GM19463 (cell line): ENCODE measurements around the gene ANKRD60.

ENCODE experiments used
- ATAC-seq: cut with Tn5 transposase; IDR thresholded peaks from one replicate; pipeline ENCODE4 v1.9.1; 2021; ENCODE audit warnings: mild to moderate bottlenecking, moderate library complexity; ENCODE audit not compliant: unreplicated experiment

The ANKRD60 gene

DNA sequence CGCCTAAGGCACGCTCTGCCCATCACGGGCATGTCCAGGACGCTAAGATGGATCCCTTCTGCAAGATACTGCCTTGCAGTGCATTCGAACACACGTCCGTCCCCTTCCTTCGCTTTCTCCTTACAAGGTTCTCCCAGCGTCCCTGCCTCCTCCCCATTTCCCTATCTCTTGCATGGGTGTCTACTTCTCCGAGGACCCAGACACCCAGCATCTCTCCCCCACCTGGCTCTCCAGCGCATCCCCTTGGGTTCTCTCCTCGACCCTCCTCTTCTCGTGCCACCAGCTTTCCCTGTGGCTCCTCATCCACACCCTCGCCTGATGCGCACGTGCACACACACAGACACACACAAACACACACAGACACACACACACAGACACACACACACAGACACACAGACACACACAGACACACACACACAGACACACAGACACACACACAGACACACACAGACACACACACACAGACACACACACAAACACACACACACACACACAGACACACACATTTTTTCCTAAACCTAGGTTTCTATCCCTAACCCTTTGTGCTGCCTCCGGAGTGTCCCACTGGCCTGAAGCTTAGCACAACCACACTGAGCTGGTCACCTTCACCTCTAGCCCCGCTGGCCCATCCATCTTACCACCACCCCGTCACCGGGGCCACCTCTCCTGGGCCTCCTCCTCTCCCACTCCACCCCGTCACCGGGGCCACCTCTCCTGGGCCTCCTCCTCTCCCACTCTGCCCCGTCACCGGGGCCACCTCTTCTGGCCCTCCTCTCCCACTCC is 31.9 kb downstream of the ANKRD60 start:
- no peak for ATAC-seq

DNA sequence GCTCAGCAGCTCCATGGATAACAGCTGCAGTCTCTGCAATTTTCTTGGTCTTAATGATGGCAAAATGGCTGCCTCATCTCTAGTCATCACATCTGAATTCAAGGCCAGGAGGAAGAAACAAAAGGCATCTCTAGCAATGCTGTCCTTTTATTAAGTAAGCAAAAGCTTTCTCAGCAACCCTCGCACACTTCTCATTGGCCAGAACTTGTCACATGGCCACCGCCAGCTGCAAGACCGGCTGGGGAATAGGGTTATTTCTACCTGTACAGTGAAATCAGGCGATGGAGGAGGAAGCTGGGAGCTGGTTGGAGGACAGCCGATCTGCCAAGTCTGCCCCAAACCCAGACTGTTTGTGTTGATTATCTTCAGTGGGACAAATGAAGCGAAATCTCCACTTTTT is 33.4 kb downstream of the ANKRD60 start:
- no peak for ATAC-seq

DNA sequence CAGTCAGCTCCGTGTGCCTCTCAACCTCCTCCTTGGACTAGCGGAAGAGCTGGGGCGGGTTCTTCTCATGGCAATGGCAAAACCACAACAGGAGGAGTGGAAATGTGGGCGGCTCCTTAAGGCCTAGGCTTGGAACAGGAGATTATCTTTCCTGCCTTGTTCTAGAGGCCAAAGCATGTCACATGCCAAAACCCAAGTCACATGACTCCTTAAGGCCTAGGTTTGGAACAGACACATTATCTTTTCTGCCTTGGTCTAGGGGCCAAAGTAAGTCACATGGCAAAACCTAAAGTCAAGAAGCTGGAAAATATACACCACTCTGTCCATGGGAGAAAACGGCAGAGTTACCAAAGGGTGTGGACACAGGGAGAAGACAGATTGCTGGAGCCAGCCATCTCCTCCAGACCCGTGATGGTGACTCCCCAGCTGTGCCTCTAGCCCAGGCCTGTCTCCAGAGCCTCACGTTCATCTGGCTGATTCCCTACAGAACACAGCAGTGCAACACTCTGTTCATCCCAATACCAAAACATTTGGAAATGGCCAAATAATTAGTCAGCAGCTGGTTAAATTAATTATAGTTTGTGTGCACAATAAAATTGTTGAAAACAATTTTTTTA is 34.2 kb downstream of the ANKRD60 start:
- no peak for ATAC-seq

DNA sequence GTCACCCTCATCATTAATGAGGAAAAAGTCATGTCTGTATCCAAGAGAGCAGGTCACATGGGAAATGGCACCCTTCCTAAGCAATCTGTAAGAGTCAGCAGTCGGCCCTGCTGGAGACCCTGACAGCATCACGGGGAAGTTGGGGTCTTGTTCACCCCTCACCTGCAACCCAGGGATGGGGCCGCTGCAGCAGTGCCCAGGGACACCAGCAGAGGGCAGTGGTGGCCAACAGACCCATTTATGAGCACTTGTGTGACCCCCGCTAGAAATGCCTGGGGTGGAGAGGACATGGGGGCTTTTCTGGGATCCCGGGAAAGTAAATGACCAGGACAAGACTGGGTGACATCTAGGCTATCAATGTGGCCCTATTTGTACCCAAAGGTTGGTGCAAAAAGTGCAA is 35.9 kb downstream of the ANKRD60 start:
- ATAC-seq: no peak

DNA sequence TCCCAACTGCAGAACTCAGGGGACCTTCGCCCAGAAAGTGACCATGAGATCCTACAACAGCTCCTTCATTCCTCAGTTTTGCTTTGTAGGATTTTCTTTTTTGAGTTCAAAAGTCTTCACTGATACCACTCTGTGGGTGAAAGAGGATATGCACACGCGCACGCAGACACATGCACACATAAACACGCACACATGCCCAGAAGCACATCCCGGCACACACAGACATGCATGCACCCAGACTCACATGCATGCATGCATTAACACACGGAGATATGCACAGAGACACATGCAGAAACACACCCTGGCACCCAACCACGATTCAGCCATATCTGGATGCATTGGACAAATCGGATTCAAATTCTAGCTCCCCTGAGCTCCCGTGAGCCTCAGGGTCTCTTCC is 36.4 kb downstream of the ANKRD60 start:
- no peak for ATAC-seq

DNA sequence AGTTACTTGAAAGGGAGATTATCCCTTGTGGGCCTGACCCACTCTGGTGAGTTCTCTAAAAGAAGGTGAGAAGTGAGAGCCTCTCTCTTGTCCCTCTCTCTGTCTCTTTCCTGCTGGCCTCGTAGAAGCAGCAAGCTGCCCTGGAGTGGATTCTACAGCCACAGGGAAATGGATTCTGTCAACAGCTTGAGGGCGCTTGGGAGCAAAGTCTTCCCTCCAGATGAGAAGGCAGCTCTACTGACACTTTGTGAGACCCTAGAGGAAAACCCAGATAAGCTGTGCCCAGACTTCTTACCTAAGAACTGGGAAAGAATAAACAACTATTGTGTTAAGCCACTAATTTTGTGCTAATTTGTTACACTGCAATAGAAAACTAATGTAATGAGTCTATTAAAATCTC is 39.9 kb downstream of the ANKRD60 start:
- no peak for ATAC-seq

DNA sequence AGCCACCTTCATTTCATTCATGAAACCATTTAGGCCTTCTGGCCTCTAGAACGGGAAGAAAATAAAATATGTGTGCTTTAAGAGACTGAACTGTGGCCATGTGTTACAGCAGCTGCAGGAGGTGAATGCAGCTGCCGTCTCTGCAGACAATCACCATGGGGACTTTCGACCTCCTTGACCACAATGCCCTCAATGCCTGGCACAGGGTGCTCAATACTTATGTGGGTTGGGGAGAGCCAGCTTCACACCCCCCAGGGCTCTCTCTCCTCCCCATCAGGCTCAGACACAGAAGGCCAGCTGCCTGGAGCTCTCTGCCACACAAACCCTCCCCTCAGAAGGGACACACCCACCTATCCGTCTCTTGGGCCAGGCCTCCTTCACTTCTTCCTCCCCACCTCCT is 43.5 kb downstream of the ANKRD60 start:
- no peak for ATAC-seq

DNA sequence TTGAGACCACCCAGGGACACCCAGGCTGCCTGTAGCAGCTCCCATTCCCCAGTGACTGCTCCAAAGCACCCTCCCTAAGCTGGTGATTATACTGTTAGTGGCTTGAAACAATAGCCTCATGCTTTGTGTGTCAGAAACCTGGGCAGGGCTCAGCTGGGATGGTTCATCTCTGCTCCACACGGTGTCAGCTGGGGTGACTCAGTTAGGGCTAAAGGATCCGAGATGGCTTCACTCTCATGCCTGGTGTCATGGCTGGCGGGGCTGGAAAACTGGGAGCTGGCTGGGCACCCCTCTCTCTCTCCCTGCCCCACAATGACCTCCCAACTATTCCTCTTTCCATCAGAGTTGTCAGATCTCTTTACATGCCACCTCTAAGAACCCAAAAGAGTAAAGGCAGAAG is 44.4 kb downstream of the ANKRD60 start:
- ATAC-seq: no peak

DNA sequence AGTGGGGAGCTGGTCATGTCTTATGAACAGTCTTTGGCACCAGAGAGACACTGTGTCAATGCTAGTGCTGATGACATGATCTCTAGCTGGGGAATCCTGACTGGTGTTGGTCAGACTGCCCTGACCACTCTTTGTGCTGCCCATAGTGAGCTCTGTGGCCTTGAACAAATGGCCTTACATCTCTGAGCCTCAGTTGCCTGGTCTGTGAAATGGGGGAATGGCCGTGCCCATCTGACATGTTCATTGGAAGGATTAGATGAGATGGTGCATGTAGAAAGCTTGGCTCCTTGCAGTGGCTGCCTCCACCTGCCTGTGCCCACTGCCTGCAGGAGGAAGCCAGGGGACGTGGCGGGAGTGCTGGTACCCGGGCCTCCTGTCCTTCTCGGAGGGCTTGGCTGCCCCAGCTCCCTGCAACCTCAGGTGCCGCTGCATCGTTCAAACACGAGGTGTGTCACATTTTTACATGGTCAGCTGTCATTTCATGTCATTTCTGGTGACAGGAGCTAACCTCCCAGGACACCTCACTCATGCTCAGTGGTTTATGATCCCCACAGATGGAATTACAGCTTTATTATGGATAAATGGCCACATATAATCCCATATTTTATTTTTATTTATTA is 45.8 kb downstream of the ANKRD60 start:
- ATAC-seq: no peak

DNA sequence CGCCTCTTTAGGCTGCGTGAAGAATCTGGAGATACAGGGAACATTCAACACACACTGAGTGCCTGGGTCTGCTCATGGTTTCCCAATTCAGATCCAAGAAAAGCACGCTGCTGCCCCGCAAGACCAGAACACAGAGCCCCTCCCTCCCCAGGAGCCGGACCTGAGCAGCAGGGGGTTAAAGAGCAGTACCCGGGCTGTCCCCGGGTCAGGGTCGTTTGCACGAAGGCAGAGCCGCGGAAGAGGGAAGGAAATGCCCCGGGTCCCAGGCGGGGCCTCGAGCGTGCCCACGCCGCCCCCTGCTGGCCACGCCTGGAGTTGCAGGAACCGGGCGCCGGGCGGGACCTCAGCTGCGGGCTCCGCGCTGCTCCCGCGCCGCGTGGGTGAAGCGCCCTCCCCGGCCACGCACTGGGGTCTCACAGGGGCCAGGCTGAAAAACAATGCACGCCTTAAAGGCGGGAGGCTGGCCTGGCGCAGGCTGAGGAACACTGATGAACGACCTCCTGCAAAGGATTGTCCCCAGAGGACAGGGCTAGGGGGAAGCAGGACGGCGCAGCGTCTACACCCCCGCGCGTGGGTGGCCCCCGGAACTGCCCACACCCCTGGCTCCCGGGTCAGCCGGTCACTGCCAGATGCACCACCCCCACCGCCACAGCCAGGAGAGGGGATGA is 48.9 kb downstream of the ANKRD60 start:
- ATAC-seq: no peak

DNA sequence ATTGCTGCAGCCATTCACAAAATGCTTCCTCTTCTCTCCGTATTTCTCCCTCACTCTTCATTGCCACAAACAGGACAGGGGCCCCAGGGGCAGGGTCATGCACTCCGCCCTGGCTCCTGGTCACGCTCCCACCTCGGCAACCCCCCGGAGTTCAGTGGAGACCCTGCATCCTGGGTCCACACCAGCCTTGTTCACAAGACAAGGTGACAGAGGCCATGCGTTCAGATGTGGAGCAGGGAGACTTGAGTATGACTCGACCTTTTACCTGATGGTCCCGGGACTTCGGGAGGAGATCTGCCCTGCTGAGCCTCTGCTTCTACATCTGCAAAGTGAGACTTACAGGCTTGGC is 49.4 kb downstream of the ANKRD60 start:
- no peak for ATAC-seq

DNA sequence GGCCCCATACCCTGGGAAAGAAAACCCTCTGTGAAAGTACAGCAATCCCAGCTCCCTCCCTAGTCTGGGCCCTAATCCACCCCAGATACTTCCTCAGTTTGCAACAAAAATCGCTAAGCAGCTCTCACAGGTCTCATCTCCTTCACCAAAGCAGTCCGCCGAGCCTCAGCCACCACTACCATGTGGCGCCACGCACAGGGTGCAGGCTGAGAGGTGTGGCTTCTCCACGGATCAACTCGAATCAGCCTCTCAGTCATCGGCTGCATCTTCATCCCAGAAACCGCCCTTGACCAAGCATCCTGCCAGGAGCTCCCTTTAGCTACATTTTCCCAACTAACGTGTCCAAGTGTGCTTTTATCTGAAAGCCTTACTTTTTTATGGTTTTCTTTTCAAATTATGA is 50.7 kb downstream of the ANKRD60 start:
- no peak for ATAC-seq

DNA sequence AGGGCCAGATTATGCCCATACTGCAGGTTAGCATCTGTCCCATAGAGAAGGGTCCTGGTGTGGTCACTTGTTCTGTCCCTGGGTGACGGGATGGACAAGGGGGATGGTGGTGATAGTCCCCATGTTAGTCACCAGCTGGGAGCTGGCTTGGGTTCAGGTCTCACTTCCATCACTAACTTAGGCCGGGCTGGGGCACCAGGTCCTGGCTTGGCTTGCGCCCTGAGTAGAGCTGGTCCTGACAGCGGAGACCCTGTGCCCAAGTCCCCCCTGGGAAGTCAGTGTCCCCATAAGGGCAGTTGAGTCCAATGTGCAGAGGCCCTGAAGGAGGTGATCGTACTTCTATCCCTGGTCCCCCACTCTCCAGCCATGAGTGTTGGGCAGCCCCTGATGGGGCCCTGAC is 52.6 kb downstream of the ANKRD60 start:
- ATAC-seq: no peak

DNA sequence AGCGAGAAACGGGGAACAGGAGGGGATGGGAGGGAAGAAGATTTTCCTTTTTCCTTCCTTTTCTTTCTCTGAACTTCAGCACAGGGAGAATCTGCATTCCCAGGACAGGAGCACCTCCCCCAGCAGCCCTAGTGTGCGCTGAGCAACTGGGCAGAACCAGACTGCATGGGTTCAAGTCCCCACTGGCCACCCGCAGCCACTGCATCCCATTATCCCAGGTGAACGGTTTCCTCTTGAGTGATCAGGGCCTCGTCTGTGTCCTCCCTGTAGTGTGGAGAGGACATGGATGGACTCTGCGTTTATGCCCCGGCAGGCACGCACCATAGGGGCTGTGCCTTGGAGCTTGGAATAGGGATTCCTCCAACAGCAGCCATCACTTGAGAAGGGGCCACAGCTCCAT is 53.0 kb downstream of the ANKRD60 start:
- ATAC-seq: no peak

DNA sequence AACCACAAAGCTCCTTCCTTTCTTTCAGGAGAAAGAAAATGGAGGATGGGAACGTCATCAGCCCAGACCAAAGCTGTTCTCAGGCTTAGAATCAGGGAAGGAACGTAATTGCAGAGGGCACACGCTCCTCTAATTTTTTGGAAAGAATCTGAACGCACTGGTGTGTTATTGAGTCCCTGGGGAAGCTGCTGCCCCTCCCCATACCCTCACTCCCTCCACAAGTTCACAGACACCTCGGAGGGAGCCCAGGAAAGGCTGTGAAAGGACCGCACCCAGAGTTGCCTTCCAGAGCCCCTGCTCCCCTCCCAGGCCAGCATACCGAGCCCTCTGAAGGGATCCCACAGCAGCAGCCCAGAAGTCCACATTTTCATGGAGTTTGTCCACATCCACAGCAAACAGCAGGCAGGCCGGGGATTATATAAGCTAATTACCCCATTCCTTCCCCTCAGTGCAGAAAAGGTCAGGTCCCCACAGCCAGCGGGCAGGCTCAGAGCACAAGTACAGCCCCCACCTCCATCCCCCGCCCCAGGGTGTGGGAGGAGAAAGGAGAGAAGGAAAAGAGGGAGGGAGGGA is 53.7 kb downstream of the ANKRD60 start:
- ATAC-seq: no peak

DNA sequence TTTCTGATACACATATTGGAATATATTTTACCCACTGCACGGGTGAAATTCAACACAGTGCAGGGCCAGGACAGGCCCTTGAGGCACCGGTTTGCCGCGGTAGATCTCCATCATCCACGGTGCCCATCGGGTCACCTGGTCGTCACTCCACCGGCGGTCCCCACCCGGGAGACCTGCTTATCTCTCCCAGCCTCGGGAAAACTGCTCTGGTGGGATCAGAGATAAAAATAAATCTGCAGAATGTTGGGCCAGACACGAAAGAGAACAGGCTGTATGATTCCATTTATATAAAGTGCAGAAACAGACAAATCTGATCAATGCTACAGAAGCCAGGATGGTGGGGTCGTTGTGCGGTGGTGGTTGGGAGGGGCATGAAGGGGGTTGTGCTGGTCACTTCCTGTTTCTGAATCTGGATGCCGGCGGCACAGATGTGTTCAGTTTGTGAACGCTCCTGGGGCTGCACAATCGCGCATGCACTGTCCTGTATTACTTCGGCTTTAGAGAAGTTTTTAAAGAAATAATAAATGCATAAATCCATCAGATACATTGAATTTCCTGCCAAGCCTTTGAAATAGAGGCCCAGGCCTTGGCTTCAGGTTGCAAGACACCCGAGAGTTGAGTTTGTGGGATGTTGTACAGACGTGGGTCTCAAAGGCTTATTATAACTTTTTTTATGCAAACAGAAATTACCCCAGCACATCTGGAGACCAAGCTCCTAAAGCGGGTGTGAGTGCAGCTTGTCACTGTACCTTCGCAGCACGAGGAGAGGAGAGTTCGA is 54.3 kb downstream of the ANKRD60 start:
- ATAC-seq: no peak

DNA sequence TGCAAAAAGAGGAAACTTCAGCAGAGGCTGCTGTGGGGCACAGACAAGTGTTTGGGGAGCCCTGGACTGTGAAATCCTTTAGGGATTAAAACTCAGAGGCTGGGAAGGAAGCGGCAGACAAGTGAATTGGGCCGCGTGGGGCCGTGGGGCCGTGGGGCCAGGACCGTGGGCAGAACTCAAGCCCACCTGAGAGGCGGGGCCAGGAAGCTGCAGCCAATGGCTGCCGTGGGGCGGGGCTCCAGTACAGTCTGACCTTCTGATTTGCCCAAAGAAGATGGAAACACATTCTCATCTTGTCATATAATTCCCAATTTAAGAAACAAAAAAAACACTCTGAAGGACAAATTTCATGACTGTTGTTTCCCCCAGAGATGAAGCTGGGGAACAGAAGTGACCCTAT is 55.4 kb downstream of the ANKRD60 start:
- ATAC-seq: no peak

DNA sequence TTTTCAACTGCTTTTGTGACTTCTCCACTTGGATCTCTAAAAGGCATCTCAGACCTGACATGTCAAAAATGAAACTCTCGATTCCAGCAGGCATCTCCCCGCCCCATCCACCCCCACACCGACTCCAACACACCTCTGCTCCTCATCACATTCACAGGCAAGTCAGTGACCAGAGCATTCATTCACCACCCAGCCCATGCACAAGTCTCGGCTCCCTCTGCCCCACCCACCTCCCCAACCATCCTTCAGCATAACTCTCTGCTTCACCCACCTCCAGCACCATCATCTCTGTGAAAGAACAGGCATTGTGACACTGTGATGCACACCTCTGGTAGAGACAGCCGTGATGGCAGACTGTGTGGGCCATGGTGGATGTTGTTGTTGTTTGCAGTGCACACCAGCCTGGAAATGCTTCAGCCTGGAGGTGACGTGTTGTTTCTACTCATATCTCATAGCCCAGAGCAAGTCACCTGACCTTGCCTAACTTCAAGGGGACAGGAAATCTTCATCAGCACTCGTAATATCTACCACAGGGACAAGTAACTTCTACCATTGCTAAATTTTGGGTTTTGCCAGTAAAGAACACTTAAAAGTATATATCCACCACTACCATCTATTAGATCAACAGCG is 56.5 kb downstream of the ANKRD60 start:
- ATAC-seq: no peak

DNA sequence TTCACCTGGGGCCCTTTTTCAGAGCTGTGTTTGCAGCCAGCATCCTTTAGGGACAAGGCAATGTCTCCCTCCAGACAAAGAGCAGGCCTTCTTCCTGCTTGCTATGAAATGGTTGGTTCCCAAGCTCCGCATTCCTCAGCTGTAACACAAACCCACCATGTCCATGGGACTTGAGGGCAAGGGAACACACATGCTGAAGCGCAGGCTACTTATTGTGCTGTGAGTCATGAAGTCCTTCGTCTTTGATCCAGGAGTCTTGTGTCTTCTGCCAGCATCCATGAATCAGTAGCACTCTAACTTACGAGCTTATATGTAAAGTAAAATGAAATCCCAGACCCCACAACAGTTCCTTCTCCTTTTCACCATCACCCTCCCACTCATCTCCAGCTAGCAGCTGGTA is 59.0 kb downstream of the ANKRD60 start:
- ATAC-seq: no peak

DNA sequence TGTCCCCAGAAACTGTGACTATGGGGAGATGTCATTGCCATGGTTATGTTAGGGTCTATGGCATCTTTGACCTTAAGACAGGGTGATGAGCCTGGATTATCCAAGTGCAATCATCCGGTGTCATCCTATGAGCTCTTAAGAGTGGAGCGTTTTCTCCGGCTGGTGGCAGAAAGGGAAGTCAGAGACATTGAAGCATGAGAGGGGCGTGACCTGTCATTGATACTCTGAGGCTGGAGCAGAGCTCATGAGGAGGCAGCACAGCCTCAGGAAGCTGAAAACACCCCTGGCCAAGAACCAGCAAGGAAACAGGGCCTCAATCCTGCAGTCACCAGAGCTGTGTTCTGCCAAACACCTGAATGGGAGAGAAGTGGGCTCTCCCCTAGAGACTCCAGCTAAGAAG is 59.6 kb downstream of the ANKRD60 start:
- ATAC-seq: no peak
